Measurements from ENCODE around the gene CMIP. TPM values are rescaled to one million over a fixed set of nuclear protein-coding genes. Genes with fewer than 3 reads are reported as not detected.

CMIP gene
- 63.9 TPM for total RNA-seq

GRCh38 chr16:81444448-81445121 is at the start of gene CMIP:
CMIP (plus strand) TSS chr16:81444808.

Small RNAs within 50 kb of the gene (small RNA-seq; reads per million reads assigned to genes)
- gene MIR6504 (ENCODE audit: low replicate concordance) (not detected), gene MIR7854 (ENCODE audit: low replicate concordance) (0.28 reads per million)

Other genes starting within 250 kb of the CMIP start
- not detected for gene BCO1, start 206.1 kb upstream of the CMIP start, total RNA-seq
- 29.7 TPM for gene GAN, start 129.8 kb upstream of the CMIP start, total RNA-seq